ENCODE results near the gene YEATS2.

Gene YEATS2

GRCh38 chr3:183781246-183781645 is 83.6 kb downstream of the YEATS2 start:
- POLR2A ChIA-PET = no interaction called here
- CTCF ChIA-PET = interaction anchor here (0.7 kb wide), 1 partner anchor 85 kb away, joined by 3 read pairs; no protein-coding TSS in a partner anchor
- Histone ChIP-seq H3K4me1 (ENCODE audit: control insufficient read depth, insufficient read depth, low read length) (no peaks in the 10 kb centered on the region), H3K4me3 (ENCODE audit: low read depth, low read length) (no peak overlapping the region), H3K9me3 (ENCODE audit: control insufficient read depth, insufficient read depth, low read depth, low read length) (no peaks in the 10 kb centered on the region), H3K36me3 (ENCODE audit: control insufficient read depth in 2 of 2, insufficient read depth in 1 of 2, low read length in 2 of 2) (peaks cover 27 to 83% of the 10 kb centered on the region in 2 experiments), H3K27ac (ENCODE audit: extremely low read depth, low read depth, low read length) (no peak overlapping the region)
- no peak for TF ChIP-seq ZNF24 (tag by site-specific recombination; IDR thresholded peaks at IDR 0.05)
- no peak for TF ChIP-seq OVOL3 (tag by site-specific recombination; IDR thresholded peaks at IDR 0.05)
- TF ChIP-seq, protein P1, sequence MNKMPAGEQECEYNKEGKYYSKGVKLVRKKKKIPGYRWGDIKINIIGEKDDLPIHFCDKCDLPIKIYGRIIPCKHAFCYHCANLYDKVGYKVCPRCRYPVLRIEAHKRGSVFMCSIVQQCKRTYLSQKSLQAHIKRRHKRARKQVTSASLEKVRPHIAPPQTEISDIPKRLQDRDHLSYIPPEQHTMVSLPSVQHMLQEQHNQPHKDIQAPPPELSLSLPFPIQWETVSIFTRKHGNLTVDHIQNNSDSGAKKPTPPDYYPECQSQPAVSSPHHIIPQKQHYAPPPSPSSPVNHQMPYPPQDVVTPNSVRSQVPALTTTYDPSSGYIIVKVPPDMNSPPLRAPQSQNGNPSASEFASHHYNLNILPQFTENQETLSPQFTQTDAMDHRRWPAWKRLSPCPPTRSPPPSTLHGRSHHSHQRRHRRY (tag by site-specific recombination; IDR thresholded peaks at IDR 0.05) = no peak
- no peak for TF ChIP-seq ZNF302 (tag by site-specific recombination; IDR thresholded peaks at IDR 0.05; ENCODE audit: low read depth)
- no peak for TF ChIP-seq KLF7 (tag by site-specific recombination; IDR thresholded peaks at IDR 0.05; ENCODE audit: borderline replicate concordance)
- TF ChIP-seq, protein P2, sequence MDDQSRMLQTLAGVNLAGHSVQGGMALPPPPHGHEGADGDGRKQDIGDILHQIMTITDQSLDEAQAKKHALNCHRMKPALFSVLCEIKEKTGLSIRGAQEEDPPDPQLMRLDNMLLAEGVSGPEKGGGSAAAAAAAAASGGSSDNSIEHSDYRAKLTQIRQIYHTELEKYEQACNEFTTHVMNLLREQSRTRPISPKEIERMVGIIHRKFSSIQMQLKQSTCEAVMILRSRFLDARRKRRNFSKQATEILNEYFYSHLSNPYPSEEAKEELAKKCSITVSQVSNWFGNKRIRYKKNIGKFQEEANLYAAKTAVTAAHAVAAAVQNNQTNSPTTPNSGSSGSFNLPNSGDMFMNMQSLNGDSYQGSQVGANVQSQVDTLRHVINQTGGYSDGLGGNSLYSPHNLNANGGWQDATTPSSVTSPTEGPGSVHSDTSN (CRISPR knock-in tag; IDR thresholded peaks at IDR 0.05) = no peak
- TF ChIP-seq, protein P3, sequence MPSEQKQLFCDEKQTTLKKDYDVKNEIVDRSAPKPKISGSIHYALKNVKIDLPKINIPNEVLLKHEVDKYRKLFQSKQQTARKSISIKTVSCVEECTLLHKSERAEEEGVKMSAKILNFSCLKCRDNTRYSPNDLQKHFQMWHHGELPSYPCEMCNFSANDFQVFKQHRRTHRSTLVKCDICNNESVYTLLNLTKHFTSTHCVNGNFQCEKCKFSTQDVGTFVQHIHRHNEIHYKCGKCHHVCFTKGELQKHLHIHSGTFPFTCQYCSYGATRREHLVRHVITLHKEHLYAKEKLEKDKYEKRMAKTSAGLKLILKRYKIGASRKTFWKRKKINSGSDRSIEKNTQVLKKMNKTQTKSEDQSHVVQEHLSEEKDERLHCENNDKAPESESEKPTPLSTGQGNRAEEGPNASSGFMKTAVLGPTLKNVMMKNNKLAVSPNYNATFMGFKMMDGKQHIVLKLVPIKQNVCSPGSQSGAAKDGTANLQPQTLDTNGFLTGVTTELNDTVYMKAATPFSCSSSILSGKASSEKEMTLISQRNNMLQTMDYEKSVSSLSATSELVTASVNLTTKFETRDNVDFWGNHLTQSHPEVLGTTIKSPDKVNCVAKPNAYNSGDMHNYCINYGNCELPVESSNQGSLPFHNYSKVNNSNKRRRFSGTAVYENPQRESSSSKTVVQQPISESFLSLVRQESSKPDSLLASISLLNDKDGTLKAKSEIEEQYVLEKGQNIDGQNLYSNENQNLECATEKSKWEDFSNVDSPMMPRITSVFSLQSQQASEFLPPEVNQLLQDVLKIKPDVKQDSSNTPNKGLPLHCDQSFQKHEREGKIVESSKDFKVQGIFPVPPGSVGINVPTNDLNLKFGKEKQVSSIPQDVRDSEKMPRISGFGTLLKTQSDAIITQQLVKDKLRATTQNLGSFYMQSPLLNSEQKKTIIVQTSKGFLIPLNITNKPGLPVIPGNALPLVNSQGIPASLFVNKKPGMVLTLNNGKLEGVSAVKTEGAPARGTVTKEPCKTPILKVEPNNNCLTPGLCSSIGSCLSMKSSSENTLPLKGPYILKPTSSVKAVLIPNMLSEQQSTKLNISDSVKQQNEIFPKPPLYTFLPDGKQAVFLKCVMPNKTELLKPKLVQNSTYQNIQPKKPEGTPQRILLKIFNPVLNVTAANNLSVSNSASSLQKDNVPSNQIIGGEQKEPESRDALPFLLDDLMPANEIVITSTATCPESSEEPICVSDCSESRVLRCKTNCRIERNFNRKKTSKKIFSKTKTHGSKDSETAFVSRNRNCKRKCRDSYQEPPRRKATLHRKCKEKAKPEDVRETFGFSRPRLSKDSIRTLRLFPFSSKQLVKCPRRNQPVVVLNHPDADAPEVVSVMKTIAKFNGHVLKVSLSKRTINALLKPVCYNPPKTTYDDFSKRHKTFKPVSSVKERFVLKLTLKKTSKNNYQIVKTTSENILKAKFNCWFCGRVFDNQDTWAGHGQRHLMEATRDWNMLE (tag by site-specific recombination; conservative IDR thresholded peaks at IDR 0.05; ENCODE audit: low read depth) = no peak
- TF ChIP-seq TCF7L2 (IDR thresholded peaks at IDR 0.05; ENCODE audit: borderline replicate concordance, low read depth, low read length) = no peak
- no peak for TF ChIP-seq ZNF280D (tag by site-specific recombination; IDR thresholded peaks at IDR 0.05)
- no peak for TF ChIP-seq ZNF596 (tag by site-specific recombination; IDR thresholded peaks at IDR 0.05)
- no peak for TF ChIP-seq IKZF3 (tag by site-specific recombination; IDR thresholded peaks at IDR 0.05)
- no peak for TF ChIP-seq ZNF791 (tag by site-specific recombination; IDR thresholded peaks at IDR 0.05)
- no peak for TF ChIP-seq ZNF530 (tag by site-specific recombination; IDR thresholded peaks at IDR 0.05; ENCODE audit: low read depth)
- no peak for TF ChIP-seq ZNF626 (tag by site-specific recombination; IDR thresholded peaks at IDR 0.05)
- no peak for TF ChIP-seq ZNF138 (tag by site-specific recombination; IDR thresholded peaks at IDR 0.05; ENCODE audit: borderline replicate concordance)
